Osteoblast (primary cell): ENCODE data around the gene ALAD. TPM values are rescaled to one million over a fixed set of nuclear protein-coding genes. Genes with fewer than 3 reads are reported as not detected.

ENCODE experiments used
- DNase-seq: peaks from one replicate; pipeline ENCODE4 v3.0.0; 2011; ENCODE audit warnings: low spot score, mixed read lengths; ENCODE audit not compliant: insufficient read length; ENCODE audit errors: missing footprints
- H2AFZ ChIP-seq: 2 replicates; pipeline ENCODE4 v1.6.0; 2011; ENCODE audit warnings: mild to moderate bottlenecking, low read length
- H3K27ac ChIP-seq: 2 replicates; pipeline ENCODE4 v1.5.1; 2011; ENCODE audit warnings: mild to moderate bottlenecking, low read depth, low read length, moderate library complexity
- H3K27me3 ChIP-seq: 2 replicates; pipeline ENCODE4 v1.6.0; 2012; ENCODE audit warnings: mild to moderate bottlenecking, control low read depth, inconsistent platforms, low read length, moderate library complexity; ENCODE audit not compliant: insufficient read depth
- H3K36me3 ChIP-seq: 2 replicates; pipeline ENCODE4 v1.5.1; 2011; ENCODE audit warnings: mild to moderate bottlenecking, low read length, control low read depth, moderate library complexity; ENCODE audit not compliant: insufficient read depth
- H3K4me1 ChIP-seq: 2 replicates; pipeline ENCODE4 v1.5.1; 2011; ENCODE audit warnings: mild to moderate bottlenecking, low read length, control low read depth, moderate library complexity; ENCODE audit not compliant: insufficient read depth
- H3K4me2 ChIP-seq: 2 replicates; pipeline ENCODE4 v1.6.0; 2011; ENCODE audit warnings: mild to moderate bottlenecking, low read length; ENCODE audit not compliant: insufficient read depth
- H3K4me3 ChIP-seq: fragments of 200-600 bp; sonication (generic); 3 replicates; pipeline ENCODE4 v1.5.1; 2012; ENCODE audit warnings: mild to moderate bottlenecking, low read length, inconsistent platforms; ENCODE audit not compliant: insufficient read depth
- H3K79me2 ChIP-seq: 2 replicates; pipeline ENCODE4 v1.6.0; 2012; ENCODE audit warnings: mild to moderate bottlenecking, low read length, control low read depth, inconsistent platforms; ENCODE audit not compliant: insufficient read depth
- H3K9me3 ChIP-seq: 2 replicates; pipeline ENCODE4 v1.5.1; 2011; ENCODE audit warnings: low read depth, low read length, control low read depth
- H4K20me1 ChIP-seq: 2 replicates; pipeline ENCODE4 v1.6.0; 2012; ENCODE audit warnings: mild to moderate bottlenecking, low read length, control low read depth; ENCODE audit not compliant: insufficient read depth
- total RNA-seq: library from RNA; depleted of rRNA; stranded (reverse); fragments of >200 nt; gene quantifications from 2 replicates; pipeline ENCODE4 v1.2.3, GENCODE V29; 2012
- TF ChIP-seq, protein P1 (sequence below): IDR thresholded peaks from 2 replicates; pipeline ENCODE4 v1.5.1; 2011; ENCODE audit warnings: mild to moderate bottlenecking, low read depth, low read length, moderate library complexity; ENCODE audit errors: extremely low read depth

The ALAD gene
- total RNA-seq, 1 donor, result 26.8 TPM

DNA sequence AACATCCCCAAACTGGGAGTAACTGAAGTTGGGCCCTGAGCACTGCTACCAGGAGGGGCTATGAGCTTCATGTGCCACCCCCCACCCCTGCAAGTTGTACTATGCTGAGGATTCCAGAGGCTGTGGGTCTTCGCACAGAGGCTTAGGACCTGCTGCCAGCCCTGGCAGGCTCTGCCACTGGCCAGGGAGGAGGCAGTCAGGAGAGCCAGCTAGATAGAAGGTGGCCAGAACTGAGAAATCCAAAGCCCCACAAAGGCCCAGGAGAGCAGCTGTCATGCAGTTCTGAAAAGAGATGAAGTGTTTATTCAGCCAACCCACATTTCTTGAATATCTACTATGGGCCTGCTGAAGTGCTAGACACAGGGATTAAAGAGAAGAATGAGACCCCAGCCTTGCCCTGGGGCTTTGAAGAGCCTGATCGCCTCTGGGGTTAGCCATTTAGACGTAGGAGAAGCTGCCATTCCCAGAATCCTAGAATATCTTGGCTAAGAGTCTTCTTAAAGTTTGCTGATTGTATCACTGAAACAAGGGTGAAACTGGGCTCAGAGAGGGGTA lies 1.4 kb downstream of the ALAD start:
- Histone ChIP-seq H3K4me3 (no peak overlapping the region), H3K4me2 (peak overlapping the region; percentile 85), H3K79me2 (peaks cover 19% of the 10 kb centered on the region), H2AFZ (no peak overlapping the region), H3K36me3 (no peaks in the 10 kb centered on the region), H3K27me3 (no peaks in the 10 kb centered on the region), H3K9me3 (no peaks in the 10 kb centered on the region), H4K20me1 (peaks cover 5% of the 10 kb centered on the region), H3K4me1 (peaks cover 22% of the 10 kb centered on the region), H3K27ac (no peak overlapping the region)
- TF ChIP-seq, protein P1, sequence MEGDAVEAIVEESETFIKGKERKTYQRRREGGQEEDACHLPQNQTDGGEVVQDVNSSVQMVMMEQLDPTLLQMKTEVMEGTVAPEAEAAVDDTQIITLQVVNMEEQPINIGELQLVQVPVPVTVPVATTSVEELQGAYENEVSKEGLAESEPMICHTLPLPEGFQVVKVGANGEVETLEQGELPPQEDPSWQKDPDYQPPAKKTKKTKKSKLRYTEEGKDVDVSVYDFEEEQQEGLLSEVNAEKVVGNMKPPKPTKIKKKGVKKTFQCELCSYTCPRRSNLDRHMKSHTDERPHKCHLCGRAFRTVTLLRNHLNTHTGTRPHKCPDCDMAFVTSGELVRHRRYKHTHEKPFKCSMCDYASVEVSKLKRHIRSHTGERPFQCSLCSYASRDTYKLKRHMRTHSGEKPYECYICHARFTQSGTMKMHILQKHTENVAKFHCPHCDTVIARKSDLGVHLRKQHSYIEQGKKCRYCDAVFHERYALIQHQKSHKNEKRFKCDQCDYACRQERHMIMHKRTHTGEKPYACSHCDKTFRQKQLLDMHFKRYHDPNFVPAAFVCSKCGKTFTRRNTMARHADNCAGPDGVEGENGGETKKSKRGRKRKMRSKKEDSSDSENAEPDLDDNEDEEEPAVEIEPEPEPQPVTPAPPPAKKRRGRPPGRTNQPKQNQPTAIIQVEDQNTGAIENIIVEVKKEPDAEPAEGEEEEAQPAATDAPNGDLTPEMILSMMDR, result no peak
- DNase-seq, result no peak

- TF ChIP-seq, protein P1, result no peak
- no peaks in the 10 kb centered on the region for H3K27me3 ChIP-seq
- peak overlapping the region; percentile 13 for H3K4me2 ChIP-seq
- H3K9me3 ChIP-seq, result no peaks in the 10 kb centered on the region
- peaks cover 22% of the 10 kb centered on the region for H3K4me1 ChIP-seq
- H3K27ac ChIP-seq, result no peak overlapping the region
- peaks cover 19% of the 10 kb centered on the region for H3K79me2 ChIP-seq
- no peak overlapping the region for H3K4me3 ChIP-seq
- H4K20me1 ChIP-seq, result peaks cover 5% of the 10 kb centered on the region
- no peak for DNase-seq
- H3K36me3 ChIP-seq, result no peaks in the 10 kb centered on the region
- H2AFZ ChIP-seq, result no peak overlapping the region
Measured at GRCh38 chr9:113398796-113399195, 2.3 kb downstream of the ALAD start.

DNA sequence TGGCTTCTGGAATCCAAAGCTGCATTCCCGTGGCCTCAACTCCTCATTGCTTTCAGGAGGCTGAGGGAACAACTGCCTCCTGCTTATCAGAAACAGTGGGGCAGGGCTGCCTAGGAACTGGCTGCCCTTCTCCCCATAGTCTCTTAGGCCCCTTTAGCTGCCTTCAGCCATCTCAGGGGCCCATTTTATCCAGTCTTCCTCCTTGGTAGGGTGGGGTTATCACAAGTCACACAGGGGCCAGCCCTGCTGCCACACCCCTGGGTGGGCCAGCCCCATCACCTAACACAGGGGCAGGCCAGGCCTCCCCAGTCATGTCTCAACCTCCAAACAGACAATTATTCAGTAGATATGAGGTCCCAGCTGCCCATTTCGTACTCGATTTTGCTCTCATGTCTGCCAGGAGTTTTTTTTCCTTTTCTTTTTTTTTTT lies 3.9 kb downstream of the ALAD start:
- H3K4me2 ChIP-seq, result no peak overlapping the region
- no peaks in the 10 kb centered on the region for H3K36me3 ChIP-seq
- DNase-seq, result no peak
- H3K27ac ChIP-seq, result no peak overlapping the region
- no peak overlapping the region for H3K4me3 ChIP-seq
- no peaks in the 10 kb centered on the region for H3K27me3 ChIP-seq
- TF ChIP-seq, protein P1, result no peak
- peaks cover 19% of the 10 kb centered on the region for H3K79me2 ChIP-seq
- no peaks in the 10 kb centered on the region for H3K9me3 ChIP-seq
- H2AFZ ChIP-seq, result no peak overlapping the region
- peaks cover 22% of the 10 kb centered on the region for H3K4me1 ChIP-seq
- H4K20me1 ChIP-seq, result peaks cover 5% of the 10 kb centered on the region

DNA sequence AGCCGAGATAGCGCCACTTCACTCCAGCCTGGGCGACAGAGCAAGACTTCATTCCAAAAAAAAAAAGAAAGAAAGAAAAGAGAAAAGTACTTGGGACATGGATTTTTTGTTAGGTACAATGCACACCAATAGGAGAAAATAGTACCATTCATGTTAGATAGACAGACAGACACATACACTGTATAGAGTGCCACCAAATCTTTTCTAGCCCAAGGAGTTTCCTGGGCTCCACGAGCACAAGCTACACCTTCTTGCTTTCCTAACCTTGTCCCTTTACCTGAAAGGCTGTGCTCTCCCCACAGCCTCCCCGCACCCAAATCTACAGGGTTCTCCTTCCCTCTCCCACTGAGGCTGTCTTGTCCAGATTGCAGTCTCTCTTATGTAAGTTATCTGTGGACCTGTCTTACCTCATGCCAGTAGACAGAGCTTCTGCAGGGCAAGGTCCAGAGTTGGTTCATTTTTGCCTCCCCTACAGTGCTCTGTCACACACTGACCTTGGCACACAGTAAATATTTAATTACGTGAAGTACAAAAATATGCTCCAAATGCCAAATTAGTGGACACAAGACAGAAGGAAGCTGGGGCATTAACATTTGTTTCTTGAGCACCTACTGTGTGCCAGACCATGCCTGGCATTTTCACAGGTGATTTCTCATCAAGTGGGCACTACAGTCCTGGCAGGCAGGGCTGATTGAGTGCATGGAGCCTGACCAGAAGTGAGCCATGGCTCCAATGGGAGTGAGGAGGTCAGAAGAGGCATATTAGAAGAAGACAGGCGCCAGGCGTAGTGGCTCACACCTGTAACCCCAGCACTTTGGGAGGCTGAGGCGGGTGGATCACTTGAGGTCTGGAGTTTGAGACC lies 5.9 kb downstream of the ALAD start:
- peaks cover 5% of the 10 kb centered on the region for H4K20me1 ChIP-seq
- H3K27me3 ChIP-seq, result no peaks in the 10 kb centered on the region
- H3K36me3 ChIP-seq, result peaks cover 6% of the 10 kb centered on the region
- no peak for DNase-seq
- no peak overlapping the region for H2AFZ ChIP-seq
- no peak overlapping the region for H3K27ac ChIP-seq
- peaks cover 14% of the 10 kb centered on the region for H3K79me2 ChIP-seq
- H3K9me3 ChIP-seq, result no peaks in the 10 kb centered on the region
- TF ChIP-seq, protein P1, result no peak
- H3K4me3 ChIP-seq, result no peak overlapping the region
- no peak overlapping the region for H3K4me2 ChIP-seq
- H3K4me1 ChIP-seq, result peaks cover 22% of the 10 kb centered on the region
